ENCODE results near the gene MCAM.

DNA sequence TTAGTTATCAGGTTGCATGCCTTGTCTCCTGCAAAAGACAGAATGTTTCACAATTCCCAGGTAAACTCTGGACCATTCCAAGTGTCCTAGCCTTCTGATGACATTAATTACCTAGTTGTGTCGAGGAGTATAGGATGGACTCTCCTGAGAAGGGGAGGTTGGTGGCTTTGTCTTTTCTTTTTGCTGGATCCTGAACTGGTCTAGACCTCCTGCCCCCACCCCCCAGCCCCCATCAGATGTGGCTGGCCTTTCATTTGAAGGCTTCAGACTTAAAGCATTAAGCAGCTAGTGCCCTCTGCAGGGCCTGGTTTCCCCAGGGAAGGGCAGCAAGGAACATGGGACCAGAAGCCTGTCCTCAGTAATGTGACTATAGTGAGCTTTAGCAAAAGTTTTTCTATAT, 9.7 kb downstream of the MCAM start:
- TF ChIP-seq GATA2 (IDR thresholded peaks at IDR 0.05; ENCODE audit: low read depth, low read length) = no peak
- TF ChIP-seq GATA3 (IDR thresholded peaks at IDR 0.05; ENCODE audit: low read depth, low read length) = no peak

Data from SH-SY5Y (cell line).